Activated B cell treated with CpG ODN at 0.5 μM for 24 hours (primary cell): ENCODE results near the gene MED16. TPM values are rescaled to one million over a fixed set of nuclear protein-coding genes. Genes with fewer than 3 reads are reported as not detected.
A peak's percentile ranks its signal among the peaks of the same experiment; 100 is the strongest.

ENCODE experiments used
- ATAC-seq: fragments of 200-7000 bp; cut with Tn5 transposase; one replicate; pipeline ENCODE4 v1.10.0; 2021; ENCODE audit warnings: low read depth, mild to moderate bottlenecking, moderate library complexity
- CTCF ChIA-PET: fragments of 350-600 bp; sonication (Branson Sonifier 250); formaldehyde crosslinking; loops from one replicate; lab custom pipeline; 2021; ENCODE audit warnings: antibody characterized with exemption; lab: Charles Lee
- POLR2A ChIA-PET: fragments of 350-600 bp; sonication (Branson Sonifier 250); formaldehyde crosslinking; loops from one replicate; lab custom pipeline; 2021; ENCODE audit warnings: antibody characterized with exemption; lab: Charles Lee
- DNase-seq: peaks from one replicate; pipeline ENCODE4 v3.0.0; 2022
- H3K27ac Mint-ChIP-seq: one replicate; pipeline ENCODE4 v1.8.0; 2020; ENCODE audit warnings: mixed read lengths
- H3K27me3 Mint-ChIP-seq: one replicate; pipeline ENCODE4 v1.8.0; 2021; ENCODE audit warnings: mixed read lengths
- H3K36me3 Mint-ChIP-seq: one replicate; pipeline ENCODE4 v1.8.0; 2021; ENCODE audit warnings: low read depth, mixed read lengths
- H3K4me1 Mint-ChIP-seq: one replicate; pipeline ENCODE4 v1.8.0; 2021; ENCODE audit warnings: mixed read lengths
- H3K4me3 Mint-ChIP-seq: one replicate; pipeline ENCODE4 v1.8.0; 2020; ENCODE audit warnings: mild to moderate bottlenecking, mixed read lengths
- H3K9me3 Mint-ChIP-seq: one replicate; pipeline ENCODE4 v1.8.0; 2020; ENCODE audit warnings: mixed read lengths
- CTCF ChIP-seq: fragments of 200-600 bp; IDR thresholded peaks from one replicate; pipeline ENCODE4 v1.8.0; 2022; ENCODE audit warnings: antibody characterized with exemption, mild to moderate bottlenecking
- intact Hi-C: fragments of 100-400 bp; cut with micrococcal nuclease; formaldehyde crosslinking; loops from one replicate; pipeline ENCODE4 v1.15.1; 2024
- total RNA-seq: library from RNA; stranded (reverse); gene quantifications from 2 replicates; pipeline ENCODE4 v1.2.3, GENCODE V29; 2022

Gene MED16
- total RNA-seq, 1 donor from 2014 or later, result 79.3 TPM

DNA sequence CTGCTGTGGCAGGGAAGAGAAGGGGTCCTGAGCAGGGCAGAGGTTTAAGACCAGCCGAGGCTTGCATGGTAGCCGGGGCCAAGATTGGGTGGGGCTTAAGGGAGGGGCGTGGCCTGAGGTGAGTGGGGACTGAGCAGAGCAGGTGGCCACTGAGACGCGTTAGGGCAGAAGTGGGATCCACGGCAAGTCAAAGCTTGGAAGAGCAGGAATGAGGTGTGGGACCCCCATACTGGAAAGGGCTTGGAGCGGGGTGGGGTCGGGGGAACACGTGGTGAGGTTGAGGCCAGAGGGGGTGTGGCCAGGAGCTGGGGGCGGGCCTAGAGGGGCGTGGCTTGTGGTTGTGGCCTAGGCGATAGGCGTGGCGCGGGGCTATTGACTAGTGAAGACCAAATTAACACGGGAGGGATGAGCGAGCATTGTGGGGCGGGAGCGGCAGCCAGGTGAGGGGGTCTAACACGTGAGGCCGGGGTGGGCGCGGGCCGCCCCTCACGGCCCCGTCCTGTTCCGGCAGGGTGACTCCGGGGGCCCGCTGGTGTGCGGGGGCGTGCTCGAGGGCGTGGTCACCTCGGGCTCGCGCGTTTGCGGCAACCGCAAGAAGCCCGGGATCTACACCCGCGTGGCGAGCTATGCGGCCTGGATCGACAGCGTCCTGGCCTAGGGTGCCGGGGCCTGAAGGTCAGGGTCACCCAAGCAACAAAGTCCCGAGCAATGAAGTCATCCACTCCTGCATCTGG, 30.2 kb downstream of the MED16 start:
- TF ChIP-seq CTCF, result no peak
- ATAC-seq (peak; percentile 45), DNase-seq (peak; percentile 64)
- POLR2A ChIA-PET, result interaction anchor here (0.6 to 2.6 kb wide), 7 partner anchors 31 to 205 kb away, joined by 3 to 52 read pairs (median 10); partner anchors contain the start of genes ARHGAP45, KISS1R, MED16 and R3HDM4
- Mint-ChIP-seq H3K27me3 (peaks cover 6% of the 10 kb centered on the region), H3K4me1 (peaks cover 16% of the 10 kb centered on the region), H3K36me3 (peaks cover 7% of the 10 kb centered on the region), H3K4me3 (peak overlapping the region; percentile 72), H3K9me3 (no peaks in the 10 kb centered on the region), H3K27ac (peak overlapping the region; percentile 46)
- intact Hi-C loops, result loop anchor here (1.0 to 2.0 kb wide), 7 partner anchors 31 to 138 kb away; partner anchors contain the start of genes GRIN3B, KISS1R, MED16 and PTBP1
- CTCF ChIA-PET, result interaction anchor here (0.6 to 2.9 kb wide), 7 partner anchors 44 to 407 kb away, joined by 3 to 34 read pairs (median 15); partner anchors contain the start of gene WDR18

DNA sequence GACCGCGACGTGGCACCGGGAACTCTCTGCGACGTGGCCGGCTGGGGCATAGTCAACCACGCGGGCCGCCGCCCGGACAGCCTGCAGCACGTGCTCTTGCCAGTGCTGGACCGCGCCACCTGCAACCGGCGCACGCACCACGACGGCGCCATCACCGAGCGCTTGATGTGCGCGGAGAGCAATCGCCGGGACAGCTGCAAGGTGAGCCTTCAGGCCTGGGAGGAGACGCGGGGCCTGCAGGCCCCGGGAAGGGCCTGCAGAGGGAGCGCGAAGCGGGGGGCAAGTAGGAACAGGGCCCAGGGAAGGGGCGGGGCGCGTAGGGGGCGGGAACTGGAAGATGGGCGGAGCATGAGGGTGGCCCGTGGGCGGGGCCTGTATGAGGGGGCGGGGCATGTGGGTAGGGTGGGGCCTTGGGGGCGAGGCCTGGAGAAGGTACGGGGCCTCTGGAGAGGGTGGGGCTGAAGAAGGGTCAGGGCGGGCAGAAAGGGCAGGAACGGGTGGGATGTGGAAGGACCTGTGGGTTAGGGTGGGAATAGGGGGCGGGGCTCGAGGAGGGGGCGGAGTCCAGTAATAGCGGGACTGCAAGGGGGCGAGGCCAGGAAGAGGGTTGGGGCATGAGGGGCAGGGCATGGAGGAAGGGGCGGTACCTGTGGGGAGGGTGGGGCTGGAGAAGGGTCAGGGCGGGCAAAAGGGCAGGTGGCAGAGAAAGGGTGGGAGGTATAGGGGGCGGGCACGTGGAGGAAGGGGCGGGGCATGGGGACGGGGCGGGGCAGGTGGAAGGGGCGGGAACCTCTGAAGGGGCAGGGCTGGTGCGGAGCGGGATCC, 31.0 kb downstream of the MED16 start:
- peak; percentile 35 for ATAC-seq
- peaks cover 7% of the 10 kb centered on the region for H3K27me3 Mint-ChIP-seq
- H3K36me3 Mint-ChIP-seq, result peaks cover 2% of the 10 kb centered on the region
- ChIA-PET POLR2A (interaction anchor here (0.6 to 2.6 kb wide), 7 partner anchors 31 to 267 kb away, joined by 3 to 52 read pairs (median 6); partner anchors contain the start of genes MED16, R3HDM4 and RNU6-9), CTCF (interaction anchor here (2.9 kb wide), 1 partner anchor 58 kb away, joined by 25 read pairs; no protein-coding TSS in a partner anchor)
- no peak overlapping the region for H3K27ac Mint-ChIP-seq
- no peaks in the 10 kb centered on the region for H3K9me3 Mint-ChIP-seq
- peaks cover 19% of the 10 kb centered on the region for H3K4me1 Mint-ChIP-seq
- H3K4me3 Mint-ChIP-seq, result peak overlapping the region; percentile 55
- intact Hi-C loops, result loop anchor here (1.0 to 2.0 kb wide), 4 partner anchors 31 to 139 kb away; partner anchors contain the start of genes GRIN3B, MED16, PTBP1 and RNU6-9
- TF ChIP-seq CTCF, result no peak
- DNase-seq, result peak; percentile 43

DNA sequence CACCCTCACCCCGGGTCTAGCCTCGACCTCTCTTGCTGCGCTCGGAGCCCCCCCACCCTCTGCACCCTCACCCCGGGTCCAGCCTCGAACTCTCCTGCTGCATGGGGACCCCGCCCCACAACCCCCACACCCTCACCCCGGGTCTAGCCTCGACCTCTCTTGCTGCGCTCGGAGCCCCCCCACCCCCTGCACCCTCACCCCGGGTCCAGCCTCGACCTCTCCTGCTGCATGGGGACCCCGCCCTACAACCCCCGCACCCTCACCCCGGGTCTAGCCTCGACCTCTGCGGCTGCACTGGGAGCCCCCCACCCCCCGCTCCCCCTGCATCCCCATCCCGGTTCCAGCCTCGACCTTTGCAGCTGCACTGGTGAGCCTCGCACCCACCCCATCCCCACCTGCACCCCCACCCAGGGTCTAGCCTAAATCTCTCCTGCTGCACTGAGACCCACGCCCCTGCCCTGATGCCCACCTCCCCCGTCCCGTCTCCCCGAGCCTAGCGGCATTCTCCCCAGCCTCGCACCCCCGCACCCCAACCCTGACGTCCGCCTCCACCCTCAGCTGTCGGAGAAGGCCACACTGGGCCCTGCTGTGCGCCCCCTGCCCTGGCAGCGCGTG, 31.7 kb downstream of the MED16 start:
- H3K9me3 Mint-ChIP-seq, result no peaks in the 10 kb centered on the region
- H3K4me3 Mint-ChIP-seq, result no peak overlapping the region
- H3K27ac Mint-ChIP-seq, result no peak overlapping the region
- peaks cover 19% of the 10 kb centered on the region for H3K4me1 Mint-ChIP-seq
- ChIA-PET POLR2A (interaction anchor here (0.6 to 1.3 kb wide), 4 partner anchors 123 to 268 kb away, joined by 3 to 8 read pairs (median 5); partner anchors contain the start of gene WDR18), CTCF (interaction anchor here (0.7 kb wide), 1 partner anchor 59 kb away, joined by 3 read pairs; no protein-coding TSS in a partner anchor)
- DNase-seq (no peak), ATAC-seq (no peak)
- no peak for TF ChIP-seq CTCF
- peaks cover 2% of the 10 kb centered on the region for H3K36me3 Mint-ChIP-seq
- H3K27me3 Mint-ChIP-seq, result peaks cover 8% of the 10 kb centered on the region
- intact Hi-C loops, result no loop called here

DNA sequence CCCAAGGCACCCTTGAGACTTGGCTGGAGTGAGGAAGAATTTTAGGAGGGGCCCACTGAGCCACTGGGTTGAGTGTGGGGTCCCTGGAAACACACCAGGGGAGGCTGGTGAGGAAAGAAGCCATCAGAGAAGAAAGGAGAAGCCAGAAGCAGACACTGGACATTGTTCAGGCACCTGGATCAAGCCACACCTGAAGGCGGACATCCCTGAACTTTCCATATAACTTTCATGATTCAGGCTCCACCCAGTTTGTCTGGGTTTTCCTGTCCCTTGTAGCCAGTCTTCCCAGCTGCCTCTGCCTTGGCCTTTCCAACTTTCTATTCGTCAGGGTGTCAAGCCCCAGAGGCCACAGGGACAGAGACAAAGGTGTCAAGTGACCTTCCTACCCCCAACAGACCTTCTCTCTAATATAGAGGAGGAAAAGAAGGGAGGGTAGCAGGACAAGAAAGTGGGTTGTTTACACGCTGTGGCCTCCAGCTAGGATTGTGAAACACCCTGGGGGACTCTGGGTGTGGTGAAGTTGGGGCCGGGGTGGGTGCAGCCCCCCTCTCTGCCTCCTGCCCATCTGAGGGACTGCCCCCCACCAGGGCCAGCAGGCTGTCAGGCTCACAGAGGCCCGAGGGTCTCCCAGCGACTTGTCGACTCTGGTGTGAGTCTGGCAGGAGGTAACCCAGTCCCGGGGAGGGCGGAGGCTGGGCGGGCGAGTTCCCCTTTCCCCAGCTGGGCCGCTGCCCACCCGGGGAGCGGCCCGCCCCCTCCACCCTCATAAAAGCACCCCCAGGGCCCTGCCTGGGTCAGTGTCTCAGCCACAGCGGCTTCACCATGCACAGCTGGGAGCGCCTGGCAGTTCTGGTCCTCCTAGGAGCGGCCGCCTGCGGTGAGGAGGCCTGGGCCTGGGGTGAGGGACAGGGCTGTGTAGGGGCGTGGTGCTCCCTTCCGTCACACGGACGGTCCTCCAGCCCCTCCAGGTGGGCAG, 33.8 kb downstream of the MED16 start, which contains the start of gene CFD:
Gene CFD, plus strand, starts transcription at position 797 of the 976 bp plus-strand sequence. Its CDS starts 26 bp downstream, at position 823.
- no peak for DNase-seq
- no peaks in the 10 kb centered on the region for H3K36me3 Mint-ChIP-seq

More for the DNA sequence above, 33.8 kb downstream of the MED16 start, which contains the start of gene CFD:
- no peak for ATAC-seq
- intact Hi-C loops, result no loop called here
- H3K9me3 Mint-ChIP-seq, result no peaks in the 10 kb centered on the region
- H3K4me1 Mint-ChIP-seq, result peaks cover 19% of the 10 kb centered on the region
- peaks cover 8% of the 10 kb centered on the region for H3K27me3 Mint-ChIP-seq
- TF ChIP-seq CTCF, result no peak
- POLR2A ChIA-PET, result interaction anchor here (0.7 to 1.4 kb wide), 3 partner anchors 15 to 54 kb away, joined by 4 to 5 read pairs (median 5); no protein-coding TSS in a partner anchor
- peak within 1 kb of the TSS; percentile 28 for H3K4me3 Mint-ChIP-seq
- CTCF ChIA-PET, result interaction anchor here (1.0 to 1.8 kb wide), 2 partner anchors 61 to 125 kb away, joined by 4 to 5 read pairs; partner anchors contain the start of gene WDR18
- H3K27ac Mint-ChIP-seq, result no peak within 1 kb of the TSS
